ENCODE data around the gene FILIP1.
A peak's percentile ranks its signal among the peaks of the same experiment; 100 is the strongest.

Gene FILIP1, protein sequence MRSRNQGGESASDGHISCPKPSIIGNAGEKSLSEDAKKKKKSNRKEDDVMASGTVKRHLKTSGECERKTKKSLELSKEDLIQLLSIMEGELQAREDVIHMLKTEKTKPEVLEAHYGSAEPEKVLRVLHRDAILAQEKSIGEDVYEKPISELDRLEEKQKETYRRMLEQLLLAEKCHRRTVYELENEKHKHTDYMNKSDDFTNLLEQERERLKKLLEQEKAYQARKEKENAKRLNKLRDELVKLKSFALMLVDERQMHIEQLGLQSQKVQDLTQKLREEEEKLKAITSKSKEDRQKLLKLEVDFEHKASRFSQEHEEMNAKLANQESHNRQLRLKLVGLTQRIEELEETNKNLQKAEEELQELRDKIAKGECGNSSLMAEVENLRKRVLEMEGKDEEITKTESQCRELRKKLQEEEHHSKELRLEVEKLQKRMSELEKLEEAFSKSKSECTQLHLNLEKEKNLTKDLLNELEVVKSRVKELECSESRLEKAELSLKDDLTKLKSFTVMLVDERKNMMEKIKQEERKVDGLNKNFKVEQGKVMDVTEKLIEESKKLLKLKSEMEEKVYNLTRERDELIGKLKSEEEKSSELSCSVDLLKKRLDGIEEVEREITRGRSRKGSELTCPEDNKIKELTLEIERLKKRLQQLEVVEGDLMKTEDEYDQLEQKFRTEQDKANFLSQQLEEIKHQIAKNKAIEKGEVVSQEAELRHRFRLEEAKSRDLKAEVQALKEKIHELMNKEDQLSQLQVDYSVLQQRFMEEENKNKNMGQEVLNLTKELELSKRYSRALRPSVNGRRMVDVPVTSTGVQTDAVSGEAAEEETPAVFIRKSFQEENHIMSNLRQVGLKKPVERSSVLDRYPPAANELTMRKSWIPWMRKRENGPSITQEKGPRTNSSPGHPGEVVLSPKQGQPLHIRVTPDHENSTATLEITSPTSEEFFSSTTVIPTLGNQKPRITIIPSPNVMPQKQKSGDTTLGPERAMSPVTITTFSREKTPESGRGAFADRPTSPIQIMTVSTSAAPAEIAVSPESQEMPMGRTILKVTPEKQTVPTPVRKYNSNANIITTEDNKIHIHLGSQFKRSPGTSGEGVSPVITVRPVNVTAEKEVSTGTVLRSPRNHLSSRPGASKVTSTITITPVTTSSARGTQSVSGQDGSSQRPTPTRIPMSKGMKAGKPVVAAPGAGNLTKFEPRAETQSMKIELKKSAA (N-terminal part only)

GRCh38 chr6:75493400-75494064, at the start of gene FILIP1:
Gene FILIP1 (minus strand): TSS chr6:75493800. CDS start chr6:75414972, 78,828 bp downstream.
- DNase-seq (ENCODE audit: low spot score), result no peak

- no peak for DNase-seq (ENCODE audit: low spot score)
These were observed 49.7 kb upstream of the FILIP1 start for GRCh38 chr6:75543311-75543710.

GRCh38 chr6:75539136-75539535, 45.5 kb upstream of the FILIP1 start:
- no peak for DNase-seq (ENCODE audit: low spot score)

- DNase-seq (ENCODE audit: low spot score), result no peak
These were observed 38.9 kb upstream of the FILIP1 start for GRCh38 chr6:75532521-75532920.

GRCh38 chr6:75531174-75531573, 37.6 kb upstream of the FILIP1 start:
- DNase-seq (ENCODE audit: low spot score), result no peak

GRCh38 chr6:75530696-75531095, 37.1 kb upstream of the FILIP1 start:
- DNase-seq (ENCODE audit: low spot score), result no peak

DNA sequence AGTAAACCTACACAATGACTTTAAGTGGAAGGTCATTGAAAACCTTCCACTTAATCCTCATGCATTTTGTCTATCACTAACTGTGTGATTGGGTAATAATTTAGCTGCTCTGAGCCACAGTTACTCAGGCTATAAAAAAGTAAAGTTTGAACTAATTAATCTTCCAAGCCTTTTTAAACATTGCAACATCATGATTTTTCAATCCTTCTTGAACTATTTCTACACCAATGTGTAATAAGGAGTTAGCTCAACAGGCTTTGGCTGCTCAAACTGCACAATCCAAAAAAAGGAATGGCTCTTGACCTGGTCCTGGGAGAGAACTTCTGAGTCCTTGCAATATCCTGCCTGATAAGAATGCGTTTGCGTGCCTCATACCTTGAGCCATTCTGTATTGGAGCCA, 34.8 kb upstream of the FILIP1 start:
- no peak for DNase-seq (ENCODE audit: low spot score)

DNA sequence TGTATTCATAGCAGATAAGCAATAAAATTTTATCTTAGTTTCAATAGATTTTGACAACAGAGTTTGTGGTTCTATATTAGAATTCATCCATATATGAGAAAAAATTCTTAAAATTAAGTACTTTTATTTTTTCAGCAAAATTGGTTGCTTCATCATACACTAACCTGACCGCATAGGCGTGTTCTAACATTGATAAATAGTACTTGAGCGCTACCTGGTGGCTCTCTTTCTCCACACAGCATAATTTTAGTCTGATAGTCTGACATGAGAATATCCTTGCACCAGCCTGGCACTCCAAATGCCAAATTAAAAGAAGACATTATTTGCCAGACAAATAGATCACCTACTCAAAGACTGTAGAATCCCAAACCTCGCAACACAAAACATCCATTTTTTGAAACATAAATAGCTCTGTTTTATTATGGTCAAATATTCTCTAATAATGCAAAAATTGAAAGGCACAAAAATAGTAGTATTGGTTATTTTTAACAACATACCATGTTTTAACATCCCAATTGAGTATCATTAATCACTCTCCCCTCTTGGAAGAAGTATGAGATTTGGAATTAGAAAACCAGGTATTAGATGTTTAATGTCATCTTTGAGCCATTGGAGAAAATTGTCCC, 33.0 kb upstream of the FILIP1 start:
- DNase-seq (ENCODE audit: low spot score), result peak; percentile 22

- no peak for DNase-seq (ENCODE audit: low spot score)
These were observed 32.1 kb upstream of the FILIP1 start for GRCh38 chr6:75525682-75526081.

GRCh38 chr6:75524322-75524972, 30.8 kb upstream of the FILIP1 start:
- DNase-seq (ENCODE audit: low spot score), result peak; percentile 59

- no peak for DNase-seq (ENCODE audit: low spot score)
These were observed 23.2 kb upstream of the FILIP1 start for GRCh38 chr6:75516757-75517156.

- DNase-seq (ENCODE audit: low spot score), result no peak
These were observed 19.0 kb upstream of the FILIP1 start for GRCh38 chr6:75512591-75512990.

DNA sequence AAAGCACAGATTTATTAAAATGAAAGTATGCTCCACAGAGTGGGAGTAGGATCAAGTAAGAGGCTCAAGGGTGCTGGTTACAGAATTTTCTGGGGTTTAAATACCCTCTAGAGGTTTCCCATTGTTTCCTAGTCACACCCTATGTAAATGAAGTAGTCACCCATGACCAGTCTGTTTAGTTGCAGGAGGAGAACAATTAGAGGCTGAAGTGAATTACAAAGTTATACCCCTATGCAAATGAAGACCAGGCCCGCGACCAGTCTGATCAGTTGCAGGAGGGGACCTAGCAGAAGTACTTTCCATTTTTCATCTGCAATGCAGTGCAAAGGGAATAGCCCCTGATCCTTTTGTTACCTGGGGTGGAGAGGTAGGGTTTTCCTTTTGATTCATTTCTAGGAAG, 11.8 kb upstream of the FILIP1 start:
- DNase-seq (ENCODE audit: low spot score), result no peak

DNA sequence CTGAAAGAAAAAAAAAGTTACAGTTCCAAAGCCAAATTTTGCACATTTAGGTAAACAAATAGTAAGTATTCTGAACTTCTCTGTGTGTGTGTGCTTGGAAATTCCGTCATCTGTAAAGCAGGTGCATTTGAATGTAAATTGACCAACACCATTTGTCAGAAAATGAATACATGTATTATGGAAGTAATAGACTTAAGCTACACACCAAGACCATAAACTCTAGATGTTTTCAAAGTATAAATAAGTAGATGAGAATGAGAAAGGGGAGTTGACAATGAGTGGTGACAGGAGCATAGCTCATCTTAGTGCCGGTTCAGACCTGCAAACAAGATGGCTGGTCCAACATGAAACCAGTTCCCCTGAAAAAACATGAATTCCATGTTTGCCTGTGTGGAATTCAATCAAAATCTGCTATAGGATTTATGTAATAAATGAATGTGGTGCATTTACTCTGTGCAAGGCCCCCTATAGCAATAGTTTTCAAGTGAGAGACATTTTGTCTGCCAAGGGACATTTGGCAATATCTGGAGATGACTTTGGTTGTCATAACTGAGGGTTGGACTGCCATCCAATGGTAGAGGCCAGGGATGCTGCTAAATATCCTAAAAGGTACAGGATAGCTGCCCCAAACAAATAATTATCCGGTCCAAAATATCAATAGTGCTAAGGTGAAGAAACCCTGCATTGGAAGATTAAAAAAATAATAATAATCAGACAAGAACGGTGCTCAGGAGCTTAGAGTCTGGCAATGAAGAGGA, 11.0 kb upstream of the FILIP1 start:
- DNase-seq (ENCODE audit: low spot score), result no peak

DNA sequence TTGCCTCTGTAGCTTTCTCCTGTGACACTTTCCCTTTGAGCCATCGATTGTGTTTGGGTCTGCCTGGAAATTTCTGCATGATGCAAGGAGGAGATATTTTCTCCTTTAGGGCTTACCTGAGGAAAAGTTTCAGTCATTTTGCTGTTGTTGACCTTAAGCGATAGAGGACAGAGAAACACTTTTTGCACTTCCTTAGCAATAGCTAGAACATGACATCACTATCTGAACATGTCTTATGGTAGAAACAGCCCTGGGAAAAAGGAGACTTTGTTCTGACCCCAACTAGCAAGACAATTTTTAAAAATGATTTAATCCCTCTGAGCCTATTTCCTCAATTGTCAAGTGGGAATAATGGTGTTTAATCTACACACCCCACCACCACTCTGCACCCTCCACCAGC, 9.7 kb upstream of the FILIP1 start:
- DNase-seq (ENCODE audit: low spot score), result no peak

- no peak for DNase-seq (ENCODE audit: low spot score)
These were observed 9.3 kb upstream of the FILIP1 start for GRCh38 chr6:75502884-75503283.

GRCh38 chr6:75501756-75502155, 8.2 kb upstream of the FILIP1 start:
- no peak for DNase-seq (ENCODE audit: low spot score)

- no peak for DNase-seq (ENCODE audit: low spot score)
These were observed 6.0 kb upstream of the FILIP1 start for GRCh38 chr6:75499640-75500039.

GRCh38 chr6:75498862-75499261, 5.3 kb upstream of the FILIP1 start:
- no peak for DNase-seq (ENCODE audit: low spot score)

DNA sequence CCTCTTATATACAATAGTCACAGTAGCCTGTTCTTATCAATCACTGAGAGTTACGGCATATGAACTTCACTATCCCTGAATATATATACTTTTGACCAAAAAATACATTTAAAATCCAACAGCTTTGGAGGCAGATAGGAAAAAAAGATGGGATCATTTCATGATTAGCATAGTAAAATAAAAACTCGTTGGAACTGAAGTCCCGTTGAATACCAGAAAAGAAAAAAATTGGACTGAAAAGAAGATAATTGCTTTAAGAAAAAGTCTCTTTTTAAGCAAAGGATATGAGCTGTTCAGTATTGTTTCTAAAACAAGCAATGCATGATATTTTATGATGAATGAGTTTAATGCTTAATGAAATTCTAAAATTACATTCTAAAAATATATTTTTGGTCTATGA, 4.4 kb upstream of the FILIP1 start:
- no peak for DNase-seq (ENCODE audit: low spot score)

Data from hepatic stellate cell (primary cell).